Measurements from ENCODE around the gene UNC13D. TPM values are rescaled to one million over a fixed set of nuclear protein-coding genes. Genes with fewer than 3 reads are reported as not detected.
A peak's percentile ranks its signal among the peaks of the same experiment; 100 is the strongest.
"Not testable (repeated sequence)": the region's sequence is repeated elsewhere in the genome, so short reads cannot be mapped to it uniquely, and the experiment has no call there.

The UNC13D gene
- total RNA-seq, 2 donors from 2014 or later, result 20.5 to 31.0 TPM

GRCh38 chr17:75855310-75856061 lies 11.3 kb upstream of the UNC13D start, which contains the start of gene WBP2:
WBP2 (minus strand) TSS chr17:75855335; CDS start chr17:75855297, 38 bp downstream.
- intact Hi-C loops (cut with DNase I, micrococcal nuclease), result no loop called here
- peak; percentile 91 for ATAC-seq

GRCh38 chr17:75854881-75855309 lies 10.7 kb upstream of the UNC13D start:
- intact Hi-C loops (cut with DNase I, micrococcal nuclease), result no loop called here

More at GRCh38 chr17:75855310-75856061, 11.3 kb upstream of the UNC13D start, which contains the start of gene WBP2:
- DNase-seq, result peak; percentile 98 to 99

GRCh38 chr17:75854101-75854748 lies 10.0 kb upstream of the UNC13D start:
- DNase-seq, result no peak
- intact Hi-C loops (cut with DNase I, micrococcal nuclease), result no loop called here
- ATAC-seq, result peak; percentile 0

More at GRCh38 chr17:75854881-75855309, 10.7 kb upstream of the UNC13D start:
- DNase-seq (peak in 1 of 2 donors; percentile 70), ATAC-seq (peak; percentile 6)

- ATAC-seq, result no peak
- DNase-seq, result no peak
- intact Hi-C loops (cut with DNase I, micrococcal nuclease), result no loop called here
Measured at GRCh38 chr17:75853433-75853832, 9.2 kb upstream of the UNC13D start.

DNA sequence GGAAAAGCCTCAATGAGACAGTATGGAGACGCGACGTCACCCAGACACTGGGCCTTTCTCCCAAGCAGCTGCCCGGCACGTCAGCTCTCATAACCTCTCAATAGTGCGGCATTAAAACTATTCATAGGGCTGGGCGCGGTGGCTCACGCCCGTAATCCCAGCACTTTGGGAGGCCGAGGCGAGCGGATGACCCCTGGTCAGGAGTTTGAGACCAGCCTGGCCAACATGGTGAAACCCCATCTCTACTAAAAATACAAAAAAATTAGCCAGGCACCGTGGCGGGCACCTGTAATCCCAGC lies 7.4 kb upstream of the UNC13D start:
- ATAC-seq; intact Hi-C loops (cut with DNase I, micrococcal nuclease): not testable (repeated sequence)

DNA sequence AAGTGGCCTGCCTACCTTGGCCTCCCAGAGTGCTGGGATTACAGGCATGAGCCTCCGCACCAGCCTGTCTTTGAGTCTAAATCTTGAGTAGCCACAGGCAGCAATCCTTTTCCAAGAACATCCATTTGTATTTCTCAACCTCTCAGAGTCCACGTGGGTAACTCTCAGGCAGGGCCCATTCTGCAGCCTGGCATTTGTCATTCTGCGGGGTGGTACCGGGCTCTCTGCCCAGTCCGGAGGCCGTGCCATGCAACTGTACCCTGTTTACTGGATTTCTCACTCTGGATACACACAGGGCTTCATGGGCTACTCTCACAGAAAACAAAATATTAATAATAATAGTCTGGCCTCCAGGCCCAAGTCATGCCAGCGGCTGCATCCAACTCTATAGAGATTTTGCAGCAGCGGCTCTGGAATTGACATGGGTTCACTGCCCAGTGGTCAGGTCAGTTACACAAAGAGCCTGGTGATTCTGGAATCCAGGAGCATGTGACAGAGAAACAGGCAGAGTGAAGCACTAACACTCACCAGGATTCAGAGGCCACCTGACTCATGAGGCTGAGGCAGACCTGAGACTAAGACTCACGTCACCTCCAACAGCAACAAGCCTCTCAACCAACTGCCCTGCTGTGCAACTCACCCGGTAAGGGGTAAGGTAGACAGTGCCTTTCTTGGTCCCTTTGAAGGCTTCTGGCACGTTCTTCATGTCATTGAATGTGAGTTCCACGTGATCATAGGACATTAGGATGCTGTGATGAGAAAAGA lies 6.9 kb upstream of the UNC13D start:
- no peak for ATAC-seq

More for the DNA sequence above, 7.4 kb upstream of the UNC13D start:
- DNase-seq, result not testable (repeated sequence)

DNA sequence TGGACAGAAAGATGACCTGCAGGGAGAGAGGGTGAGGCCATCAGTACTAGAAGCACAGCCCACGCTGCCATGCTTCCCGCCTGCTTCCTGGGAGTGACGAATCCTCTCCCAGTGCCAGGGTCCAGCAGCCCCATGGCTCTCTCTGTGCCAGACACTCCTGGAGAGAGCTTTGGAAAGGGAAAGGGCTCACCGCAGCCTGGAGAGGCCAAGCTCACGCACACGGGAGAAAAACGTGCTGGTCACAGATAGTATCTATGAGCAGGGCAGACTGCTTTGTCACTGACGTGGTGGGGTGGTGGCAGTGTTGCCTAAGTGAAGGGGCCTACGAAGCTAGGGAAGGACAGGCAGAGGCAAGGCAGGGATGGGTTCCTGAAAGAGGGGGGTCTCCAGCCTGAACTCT lies 5.5 kb upstream of the UNC13D start:
- DNase-seq, result no peak
- intact Hi-C loops (cut with DNase I, micrococcal nuclease), result no loop called here
- no peak for ATAC-seq

More for the DNA sequence above, 6.9 kb upstream of the UNC13D start:
- DNase-seq, result no peak
- intact Hi-C loops (cut with DNase I, micrococcal nuclease), result no loop called here

DNA sequence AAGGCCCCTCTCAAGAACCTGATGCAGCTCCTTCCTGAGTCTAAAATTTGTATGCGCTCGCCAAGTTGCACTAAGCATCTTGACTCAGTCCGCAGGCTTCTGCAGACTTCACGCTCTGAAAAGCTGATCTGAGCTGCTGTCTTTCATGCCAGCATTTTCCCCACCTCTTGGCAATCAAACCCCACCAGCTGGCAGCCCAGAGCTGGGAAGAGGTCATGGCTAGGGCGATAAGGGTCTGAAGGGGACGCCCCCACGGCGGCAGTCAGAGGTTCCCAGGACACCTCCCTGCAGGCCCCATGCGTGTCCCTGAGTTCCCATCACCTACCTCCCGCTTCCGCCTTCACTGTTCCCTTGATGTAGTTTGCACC lies 5.1 kb upstream of the UNC13D start:
- intact Hi-C loops (cut with DNase I, micrococcal nuclease), result no loop called here
- ATAC-seq, result no peak

DNA sequence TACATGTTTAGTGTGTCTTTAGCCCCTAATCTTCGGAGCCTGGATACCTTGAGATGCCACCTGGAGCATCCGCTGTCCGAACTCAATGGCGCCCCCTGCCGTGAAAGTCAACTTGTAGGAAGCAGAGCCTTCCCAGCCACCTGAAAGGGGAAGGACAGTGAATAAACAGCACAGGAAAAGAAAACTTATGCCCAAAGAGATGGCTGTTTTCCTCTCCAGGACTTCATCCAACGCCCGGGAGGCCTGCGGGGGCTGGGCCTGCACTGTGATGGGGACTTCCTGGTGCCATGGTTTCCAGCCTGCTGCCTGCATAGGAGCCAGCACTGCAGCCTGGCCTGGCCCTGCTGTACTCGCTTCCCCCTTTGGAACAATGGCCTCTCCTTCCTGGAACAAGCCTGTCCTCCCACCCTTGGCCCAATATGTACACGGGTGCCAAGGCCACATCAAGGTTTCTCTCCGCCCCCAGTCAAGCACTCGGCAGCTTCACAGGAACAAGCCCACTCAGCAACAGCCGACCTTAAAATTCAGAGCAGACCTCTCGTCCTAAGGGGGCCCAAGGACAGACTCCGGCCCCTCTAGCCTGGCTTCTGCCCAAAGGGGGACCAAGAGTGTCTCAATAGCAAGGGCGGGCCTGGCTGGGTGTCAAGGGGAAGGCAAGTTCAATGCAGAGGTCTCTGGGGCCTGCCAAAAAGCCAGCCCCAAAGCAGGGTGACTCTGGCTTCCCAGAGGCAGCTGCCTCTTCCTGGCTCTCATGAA lies 4.5 kb upstream of the UNC13D start:
- intact Hi-C loops (cut with DNase I, micrococcal nuclease), result no loop called here
- DNase-seq (peak; percentile 74 to 96), ATAC-seq (no peak)

More for the DNA sequence above, 5.1 kb upstream of the UNC13D start:
- DNase-seq, result no peak

DNA sequence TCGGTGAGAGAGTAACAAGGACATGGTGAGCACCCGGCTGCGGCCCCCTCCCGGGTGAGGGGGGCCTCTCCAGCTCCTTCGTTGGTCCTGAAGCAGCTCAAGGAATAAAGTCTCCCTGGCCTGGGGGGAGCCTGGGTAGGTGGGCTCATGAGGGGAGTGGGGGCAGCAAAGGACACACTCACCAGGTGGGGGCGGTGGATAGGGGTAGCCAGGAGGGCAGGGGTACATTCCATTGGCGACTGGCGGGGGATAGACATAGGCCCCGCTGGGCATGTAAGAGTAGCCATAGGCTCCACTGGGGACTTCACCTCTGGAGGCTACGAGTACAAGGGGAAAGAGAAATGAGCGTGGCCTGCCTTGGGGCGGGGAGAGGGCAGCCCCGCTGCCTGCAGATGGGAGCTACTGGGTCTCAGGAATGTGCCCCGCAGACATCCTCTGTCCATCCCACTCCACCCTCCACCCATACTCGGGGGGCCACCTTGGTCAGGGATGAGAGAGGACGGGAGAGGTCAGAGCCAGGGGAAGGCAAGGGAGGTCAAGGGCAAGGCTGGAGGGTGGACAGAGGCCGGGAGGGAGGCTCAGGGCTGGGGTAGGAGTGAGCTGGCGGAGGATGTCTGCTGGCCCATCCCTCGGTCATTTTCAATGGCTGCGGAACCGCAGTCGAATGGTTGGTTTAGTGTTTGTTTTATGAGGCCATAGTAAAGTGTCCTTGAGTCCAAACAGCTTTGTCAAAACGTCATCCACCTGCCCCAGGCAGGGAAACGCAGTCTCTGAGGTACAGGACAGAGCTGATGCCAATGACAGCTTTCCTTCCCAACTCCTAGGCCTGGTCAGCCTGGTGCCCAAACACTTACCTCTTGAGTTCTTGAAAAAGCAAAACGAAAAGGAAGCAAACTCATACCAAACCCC lies 3.7 kb upstream of the UNC13D start:
- DNase-seq (no peak), ATAC-seq (no peak)
- intact Hi-C loops (cut with DNase I, micrococcal nuclease), result no loop called here

DNA sequence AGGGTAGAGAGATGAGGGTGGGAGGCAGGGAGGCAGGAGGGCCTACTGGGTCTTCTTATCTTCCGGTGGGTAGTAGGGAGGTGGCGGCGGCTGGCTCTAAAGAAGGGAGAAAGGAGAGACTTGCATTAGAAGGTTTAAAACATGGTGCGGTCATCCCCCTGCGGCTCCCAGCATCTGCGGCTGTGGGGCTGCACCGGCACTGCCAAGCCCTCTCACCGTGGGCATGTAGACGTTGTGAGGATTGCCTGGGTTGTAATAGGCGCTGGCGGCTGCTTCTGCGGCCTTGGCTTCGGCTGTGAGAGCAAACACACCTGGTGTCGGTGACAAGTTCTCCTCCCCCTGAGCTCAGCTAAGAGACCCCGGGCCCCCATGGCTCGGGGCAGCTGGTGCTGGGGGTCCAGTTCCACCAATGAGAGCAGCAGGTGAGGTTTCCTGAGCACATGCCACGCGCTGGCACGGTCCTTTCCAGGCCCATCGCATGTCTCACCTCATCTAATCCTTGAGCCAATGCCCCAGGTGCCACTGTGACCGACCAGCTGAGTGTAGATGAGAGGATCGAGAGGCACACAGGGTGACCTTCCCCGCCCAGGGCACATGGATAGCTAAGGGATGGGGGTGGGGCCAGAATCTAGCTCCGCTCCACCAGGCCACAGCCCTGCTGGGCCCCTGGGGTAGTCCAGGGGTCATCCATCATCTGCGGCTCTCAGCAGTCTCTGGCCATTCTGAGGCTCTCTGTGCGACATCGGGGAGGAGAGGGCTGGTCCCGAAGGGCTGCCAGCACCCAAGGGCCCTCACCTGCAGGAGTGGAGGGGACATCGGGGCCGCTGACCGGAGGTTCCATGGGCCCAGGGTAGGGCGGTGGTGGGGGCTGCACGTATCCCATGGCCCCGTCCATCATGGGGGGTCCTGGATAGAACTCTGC lies 2.7 kb upstream of the UNC13D start:
- DNase-seq, result no peak
- intact Hi-C loops (cut with DNase I, micrococcal nuclease), result no loop called here
- ATAC-seq, result no peak

DNA sequence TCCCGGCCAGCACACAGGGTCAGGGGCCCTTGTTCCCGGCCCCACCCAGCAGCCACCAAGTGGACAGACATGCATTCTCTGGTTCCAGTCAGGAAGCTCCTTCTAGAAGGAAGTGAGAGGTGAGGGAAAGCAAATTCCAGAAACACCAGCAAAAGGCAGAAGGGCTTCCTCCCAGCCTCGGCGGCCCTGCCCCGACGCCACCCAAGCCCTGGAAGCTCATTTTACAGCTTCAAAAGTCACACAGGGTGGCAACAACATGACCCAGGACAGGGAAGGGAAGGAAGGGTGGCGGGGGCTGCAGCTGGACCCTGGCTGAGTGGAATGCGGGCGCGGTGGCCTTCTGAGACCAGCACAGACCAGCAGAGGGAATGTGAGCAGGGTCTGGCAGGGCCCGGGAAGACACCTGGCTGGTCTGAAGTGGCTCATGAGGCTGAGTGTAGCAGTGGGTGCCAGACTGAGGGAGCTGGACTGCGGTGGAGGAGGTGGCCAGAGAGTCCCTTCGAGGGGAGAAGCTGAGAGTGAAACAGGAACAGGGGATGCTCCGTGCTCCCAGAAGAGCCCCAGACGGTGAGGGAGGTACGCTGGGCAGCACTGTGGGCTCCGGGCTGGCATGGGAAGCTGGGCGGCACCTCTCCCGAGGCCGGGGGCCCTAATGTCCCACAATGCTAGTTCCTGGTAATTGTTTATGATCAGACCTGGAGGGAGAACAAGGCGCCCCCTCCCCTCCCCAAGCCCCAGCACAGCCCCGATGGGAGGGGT lies 1.9 kb upstream of the UNC13D start:
- intact Hi-C loops (cut with DNase I, micrococcal nuclease), result no loop called here
- ATAC-seq (peak; percentile 41), DNase-seq (peak; percentile 47 to 62)

DNA sequence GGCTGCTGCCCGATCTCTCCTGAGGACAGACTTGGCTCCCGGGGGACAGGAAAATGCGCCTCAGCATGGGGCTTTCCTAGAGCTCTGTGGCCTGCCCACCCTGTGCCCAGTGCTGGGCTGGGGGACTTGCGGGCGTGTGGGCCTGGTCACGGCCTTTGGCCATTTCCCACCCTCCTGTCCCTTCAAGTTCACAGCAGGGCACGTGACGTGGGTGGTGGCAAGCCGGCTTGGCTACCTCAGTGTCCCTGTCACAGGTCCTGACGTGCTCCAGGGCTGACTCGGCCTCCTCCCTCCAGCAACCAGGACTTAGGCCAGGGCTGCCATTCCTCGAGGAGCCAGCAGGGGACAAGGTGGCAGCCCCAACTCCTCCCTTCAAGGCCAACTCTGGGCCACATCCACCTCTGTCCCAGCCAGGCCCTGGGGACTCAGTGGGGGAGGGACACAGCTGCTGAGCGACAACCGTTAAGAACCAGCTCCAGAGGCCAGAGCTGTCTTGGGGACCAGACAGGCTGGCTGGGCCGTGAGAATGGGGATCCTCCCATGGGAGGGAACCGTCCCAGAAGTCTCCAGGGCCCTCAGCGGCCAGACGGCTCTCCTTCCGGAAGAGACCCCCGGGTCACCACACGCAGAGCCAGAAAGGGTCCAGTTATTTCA lies 981 bp upstream of the UNC13D start:
- DNase-seq (peak; percentile 89 to 92), ATAC-seq (peak; percentile 75)
- intact Hi-C loops (cut with DNase I, micrococcal nuclease), result no loop called here

GRCh38 chr17:75844530-75845057 lies 390 bp upstream of the UNC13D start:
- DNase-seq, result peak; percentile 71 to 91
- peak; percentile 70 for ATAC-seq
- intact Hi-C loops (cut with DNase I, micrococcal nuclease), result no loop called here

- intact Hi-C loops (cut with DNase I, micrococcal nuclease), result no loop called here
- DNase-seq, result no peak
- no peak for ATAC-seq
Measured at GRCh38 chr17:75842963-75843576, 1.1 kb downstream of the UNC13D start.
